Measurements from ENCODE around the gene NAP1L4. TPM values are rescaled to one million over a fixed set of nuclear protein-coding genes. Genes with fewer than 3 reads are reported as not detected.
"Not testable (repeated sequence)": the region's sequence is repeated elsewhere in the genome, so short reads cannot be mapped to it uniquely, and the experiment has no call there.

The NAP1L4 gene
- total RNA-seq, 1 experiment from 2014 or later, result 116 TPM

- DNase-seq (ENCODE audit: low spot score), result no peak
Observed at GRCh38 chr11:2909133-2909902, 82.8 kb downstream of the NAP1L4 start.

- no peak for DNase-seq (ENCODE audit: low spot score)
Observed at GRCh38 chr11:2908130-2908529, 84.0 kb downstream of the NAP1L4 start.

- DNase-seq (ENCODE audit: low spot score), result not testable (repeated sequence)
Observed at GRCh38 chr11:2905299-2905698, 86.8 kb downstream of the NAP1L4 start.

- DNase-seq (ENCODE audit: low spot score), result peak; percentile 88
Observed at GRCh38 chr11:2904153-2905052, 87.7 kb downstream of the NAP1L4 start.

- DNase-seq (ENCODE audit: low spot score), result peak; percentile 75
Observed at GRCh38 chr11:2903672-2904011, 88.5 kb downstream of the NAP1L4 start.

GRCh38 chr11:2902784-2903671 lies 89.1 kb downstream of the NAP1L4 start:
- DNase-seq (ENCODE audit: low spot score), result peak; percentile 72

GRCh38 chr11:2901854-2902783 lies 90.0 kb downstream of the NAP1L4 start:
- peak; percentile 95 for DNase-seq (ENCODE audit: low spot score)

- no peak for DNase-seq (ENCODE audit: low spot score)
Observed at GRCh38 chr11:2901196-2901796, 90.8 kb downstream of the NAP1L4 start.

- DNase-seq (ENCODE audit: low spot score), result no peak
Observed at GRCh38 chr11:2899080-2899783, 92.9 kb downstream of the NAP1L4 start.

- peak; percentile 70 for DNase-seq (ENCODE audit: low spot score)
Observed at GRCh38 chr11:2898366-2899079, 93.6 kb downstream of the NAP1L4 start.

- no peak for DNase-seq (ENCODE audit: low spot score)
Observed at GRCh38 chr11:2897048-2897447, 95.1 kb downstream of the NAP1L4 start.

GRCh38 chr11:2896047-2896446 lies 96.1 kb downstream of the NAP1L4 start:
- DNase-seq (ENCODE audit: low spot score), result no peak

Small RNAs within 50 kb of the gene (small RNA-seq; reads per million reads assigned to genes)
- 0.79 reads per million, percentile 18 among the genes with 10 or more reads in this experiment for gene SNORA54

Other genes with a start within 250 kb of the NAP1L4 start
- 5.3 and 9.1 TPM in 2 replicates for gene CDKN1C, start 106.6 kb downstream of the NAP1L4 start, total RNA-seq (2014; rRNA removed; shearing (Covaris generic))
- 345 and 406 TPM in 2 replicates for gene PHLDA2, start 62.9 kb downstream of the NAP1L4 start, total RNA-seq (2014; rRNA removed; shearing (Covaris generic))
- gene CARS1, start 65.1 kb upstream of the NAP1L4 start, total RNA-seq (2014; rRNA removed; shearing (Covaris generic)), result 47.7 and 55.8 TPM in 2 replicates
- 93.1 and 106 TPM in 2 replicates for gene OSBPL5, start 173.0 kb upstream of the NAP1L4 start, total RNA-seq (2014; rRNA removed; shearing (Covaris generic))
- not detected in 2 replicates for gene MRGPRG, start 226.5 kb upstream of the NAP1L4 start, total RNA-seq (2014; rRNA removed; shearing (Covaris generic))
- gene MRGPRE, start 240.1 kb upstream of the NAP1L4 start, total RNA-seq (2014; rRNA removed; shearing (Covaris generic)), result 0.36 TPM in 1 of 2 replicates, not detected in the other

All from HT-29 (cell line).